ENCODE measurements around the gene CYYR1. TPM values are rescaled to one million over a fixed set of nuclear protein-coding genes. Genes with fewer than 3 reads are reported as not detected.
"Not testable (repeated sequence)": the region's sequence is repeated elsewhere in the genome, so short reads cannot be mapped to it uniquely, and the experiment has no call there.

Gene CYYR1
- polyA plus RNA-seq, 1 donor, result 16.7 TPM

DNA sequence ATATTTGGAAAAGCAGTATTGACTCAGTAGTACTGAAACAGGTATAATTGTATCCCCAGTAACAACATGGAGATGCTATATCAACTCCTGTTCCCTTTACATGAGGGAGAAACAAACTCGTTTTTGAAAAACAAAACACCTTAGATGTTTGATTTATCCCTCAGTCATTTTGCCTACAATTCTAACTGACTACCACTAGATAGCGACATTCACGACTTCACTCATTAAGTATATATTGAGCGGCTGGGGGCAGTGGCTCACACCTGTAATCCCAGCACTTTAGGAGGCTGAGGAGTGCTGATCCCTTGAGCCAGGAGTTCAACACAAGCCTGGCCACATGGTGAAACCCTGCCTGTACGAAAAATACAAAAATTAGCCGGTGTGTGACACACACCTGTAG is 83.3 kb downstream of the CYYR1 start:
- DNase-seq, result no peak

- DNase-seq, result no peak
Measured at GRCh38 chr21:26487981-26488480, 85.1 kb downstream of the CYYR1 start.

GRCh38 chr21:26473471-26473870 is 99.6 kb downstream of the CYYR1 start:
- DNase-seq, result no peak

DNA sequence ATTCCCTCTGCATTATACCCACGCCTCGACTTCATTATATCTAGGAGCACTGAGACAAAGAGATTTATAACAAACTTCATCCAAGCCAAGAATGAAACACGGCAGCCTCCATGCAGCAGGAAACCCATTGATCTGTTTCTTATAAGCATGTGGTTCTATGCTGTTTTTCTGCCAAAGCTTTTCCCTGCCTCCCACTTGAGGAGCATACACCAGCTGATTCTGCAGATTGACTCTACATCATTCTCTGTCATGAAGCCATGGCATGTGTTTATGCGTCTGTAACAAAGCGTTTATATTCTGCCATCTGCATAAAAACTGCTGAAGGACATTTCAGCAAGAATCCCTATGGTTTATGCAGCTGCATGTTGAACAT is 102.0 kb downstream of the CYYR1 start:
- DNase-seq, result peak; percentile 51

DNA sequence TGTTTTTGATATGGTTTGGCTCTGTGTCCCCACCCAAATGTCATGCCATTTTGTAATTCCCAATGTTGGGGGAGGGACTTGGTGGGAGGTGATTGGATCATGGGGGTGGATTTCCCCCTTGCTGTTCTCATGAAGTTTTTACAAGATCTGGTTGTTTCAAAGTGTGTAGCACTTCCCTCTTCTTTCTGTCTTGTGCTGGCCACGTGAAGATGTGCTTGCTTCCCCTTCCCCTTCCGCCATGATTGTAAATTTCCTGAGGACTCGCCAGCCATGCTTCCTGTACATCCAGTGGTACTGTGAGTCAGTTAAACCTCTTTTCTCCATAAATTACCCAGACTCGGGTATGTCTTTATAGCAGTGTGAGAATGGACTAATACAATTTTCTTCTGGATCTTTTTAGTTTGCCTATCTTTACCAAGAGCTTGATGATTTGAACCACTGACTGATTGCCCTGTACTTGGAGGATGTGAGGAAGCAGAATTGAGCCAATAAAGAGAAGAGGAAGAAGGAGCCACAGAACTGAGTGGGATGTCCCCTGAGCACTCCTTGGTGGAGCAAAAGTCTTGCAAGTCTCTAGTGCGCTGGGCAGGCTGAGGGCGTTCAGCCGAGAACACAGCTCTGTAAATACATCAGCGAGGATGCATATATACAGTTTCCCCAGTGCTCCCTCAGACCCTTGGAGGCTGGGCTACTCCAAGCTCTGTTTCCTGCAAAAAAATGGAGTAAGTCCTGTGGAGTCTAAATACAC is 102.6 kb downstream of the CYYR1 start:
- DNase-seq, result no peak

- peak; percentile 70 for DNase-seq
Measured at GRCh38 chr21:26469789-26470188, 103.3 kb downstream of the CYYR1 start.

DNA sequence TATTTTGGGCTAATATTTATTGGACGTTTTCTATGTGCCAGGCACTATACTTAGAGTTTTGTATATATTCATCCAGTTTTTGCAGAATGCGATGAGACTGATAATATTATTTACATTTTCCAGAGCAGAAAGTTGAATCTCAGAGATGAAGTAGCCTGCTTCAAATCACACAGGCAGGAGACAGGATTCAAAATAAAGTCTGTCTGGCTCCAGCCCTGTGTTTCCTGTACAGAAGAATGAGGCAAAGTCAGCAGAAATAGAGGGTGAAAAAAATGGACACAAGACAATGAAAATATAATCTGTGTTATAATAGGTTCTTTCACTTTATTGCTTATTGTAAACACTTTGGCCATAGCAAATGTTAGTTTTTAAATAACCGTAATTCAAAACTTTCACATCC is 107.2 kb downstream of the CYYR1 start:
- DNase-seq, result no peak

DNA sequence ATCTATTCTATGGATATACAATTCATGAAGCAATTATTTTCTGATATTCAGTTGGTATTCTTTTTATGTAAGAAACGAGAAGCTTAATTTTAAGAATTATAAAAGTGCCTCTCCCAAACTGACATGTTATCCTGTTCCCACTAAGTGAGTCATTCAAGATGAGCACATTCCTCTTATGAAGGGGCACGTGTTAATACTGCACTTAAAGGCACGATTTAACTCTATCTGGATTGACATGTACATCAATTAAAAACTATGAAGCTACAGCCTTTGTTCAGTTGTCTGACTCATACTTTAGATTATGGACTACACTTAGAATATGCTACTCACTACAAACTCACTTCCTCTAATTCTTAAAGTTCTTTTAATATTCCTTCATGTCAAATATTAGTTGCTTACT is 111.6 kb downstream of the CYYR1 start:
- DNase-seq, result no peak

DNA sequence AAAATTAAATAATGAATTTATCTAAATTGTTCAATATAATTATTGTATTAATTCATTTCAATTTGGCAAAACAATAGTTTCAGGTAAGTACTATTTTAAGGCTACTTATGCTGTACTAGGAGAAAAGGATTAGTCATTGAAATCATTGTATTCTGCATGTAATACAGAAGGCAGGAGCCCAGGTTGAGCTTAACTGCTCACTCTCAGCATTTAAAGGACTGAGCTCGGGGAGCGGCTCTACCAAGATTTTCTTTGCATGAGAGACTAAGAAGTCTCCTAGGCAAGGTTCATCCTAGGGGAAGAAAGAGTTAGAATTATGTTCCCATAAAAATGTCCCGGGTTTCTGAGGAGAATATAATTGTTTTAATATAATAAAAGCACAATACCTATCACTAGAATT is 112.5 kb downstream of the CYYR1 start:
- DNase-seq, result no peak

GRCh38 chr21:26458854-26459253 is 114.2 kb downstream of the CYYR1 start:
- DNase-seq, result not testable (repeated sequence)

DNA sequence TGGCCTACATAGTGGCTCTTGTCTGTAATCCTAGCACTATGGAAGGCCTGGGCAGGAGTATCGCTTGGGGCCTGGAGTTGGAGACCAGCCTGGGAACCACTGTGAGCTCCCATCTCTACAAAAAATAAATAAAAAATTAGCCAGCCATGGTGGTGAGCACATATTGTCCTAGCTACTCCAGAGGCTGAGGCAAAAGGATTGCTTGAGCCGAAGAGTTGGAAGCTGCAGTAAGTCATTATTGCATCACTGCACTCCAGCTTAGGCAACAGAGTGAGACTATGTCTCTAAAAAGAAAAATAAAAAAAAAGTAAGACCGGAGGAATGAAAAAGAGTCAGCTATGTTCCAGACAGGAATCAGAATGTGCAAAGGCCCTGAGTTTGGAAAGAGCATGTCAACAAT is 115.3 kb downstream of the CYYR1 start:
- no peak for DNase-seq

- DNase-seq, result no peak
Measured at GRCh38 chr21:26453267-26453666, 119.8 kb downstream of the CYYR1 start.

- no peak for DNase-seq
Measured at GRCh38 chr21:26451081-26451740, 121.9 kb downstream of the CYYR1 start.

- DNase-seq, result no peak
Measured at GRCh38 chr21:26449161-26449560, 123.9 kb downstream of the CYYR1 start.

GRCh38 chr21:26448751-26449150 is 124.3 kb downstream of the CYYR1 start:
- no peak for DNase-seq

DNA sequence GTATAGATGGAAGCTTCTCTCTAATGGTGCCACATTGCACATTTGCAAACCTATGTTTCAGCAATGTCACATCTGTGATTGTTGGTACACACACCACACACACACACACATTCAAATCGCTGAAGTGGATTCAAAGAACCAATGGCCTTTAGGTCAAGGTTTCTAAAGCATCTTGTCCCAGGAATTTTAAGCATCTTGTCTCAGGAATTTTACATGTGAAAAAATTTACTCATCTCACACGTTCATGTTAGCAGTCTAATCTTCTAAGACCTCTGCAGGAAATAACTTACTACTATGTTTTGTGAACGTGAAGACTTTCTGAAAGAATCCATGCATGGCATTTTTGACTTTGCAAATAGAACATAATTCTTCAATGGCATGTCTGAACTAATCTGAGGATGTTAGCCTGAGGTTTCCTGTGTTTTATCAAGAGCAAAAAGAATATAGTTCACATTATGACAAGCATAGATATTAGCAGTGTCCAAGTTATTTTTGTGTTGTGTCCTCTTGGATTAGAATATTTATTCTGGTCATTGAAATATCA is 125.1 kb downstream of the CYYR1 start:
- no peak for DNase-seq

DNA sequence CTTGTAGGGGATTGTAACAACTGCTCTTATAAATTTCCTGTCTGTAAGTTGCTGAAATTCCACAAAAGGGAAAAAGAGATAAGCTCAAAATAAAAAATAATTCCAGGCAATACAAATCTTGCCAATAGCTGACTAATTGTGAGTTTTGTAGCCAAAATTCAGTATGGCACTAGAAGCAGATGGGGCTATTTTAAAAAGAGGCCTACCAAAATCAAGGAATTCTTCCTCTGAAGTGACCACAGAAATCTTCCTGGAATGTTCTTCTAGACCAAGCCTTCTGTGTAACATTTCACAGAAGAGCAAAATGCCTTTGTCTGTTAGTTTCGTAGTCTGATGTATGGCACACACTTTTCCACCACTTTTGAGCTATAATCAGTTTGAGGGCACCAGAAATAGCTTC is 127.6 kb downstream of the CYYR1 start:
- no peak for DNase-seq

DNA sequence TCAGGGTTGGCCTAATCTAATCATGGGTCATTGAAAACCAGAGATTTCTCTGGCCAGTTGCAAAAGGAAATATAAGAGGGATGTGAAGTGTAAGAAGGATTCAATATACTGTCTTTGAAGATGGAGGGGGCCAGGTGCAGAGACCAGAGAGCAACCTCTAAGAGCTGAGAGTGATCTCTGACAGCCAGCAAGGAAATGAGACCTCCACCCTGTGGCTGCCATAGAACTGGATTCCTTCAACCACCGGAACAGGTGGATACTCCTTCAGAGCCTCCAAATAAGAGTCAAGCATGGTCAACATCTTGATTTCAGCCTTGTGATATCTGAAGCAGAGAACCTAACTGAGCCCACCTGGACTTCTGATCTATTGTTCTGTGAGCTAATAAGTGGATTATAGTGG is 128.4 kb downstream of the CYYR1 start:
- DNase-seq, result no peak

- DNase-seq, result no peak
Measured at GRCh38 chr21:26443867-26444266, 129.2 kb downstream of the CYYR1 start.

- no peak for DNase-seq
Measured at GRCh38 chr21:26443291-26443690, 129.8 kb downstream of the CYYR1 start.

DNA sequence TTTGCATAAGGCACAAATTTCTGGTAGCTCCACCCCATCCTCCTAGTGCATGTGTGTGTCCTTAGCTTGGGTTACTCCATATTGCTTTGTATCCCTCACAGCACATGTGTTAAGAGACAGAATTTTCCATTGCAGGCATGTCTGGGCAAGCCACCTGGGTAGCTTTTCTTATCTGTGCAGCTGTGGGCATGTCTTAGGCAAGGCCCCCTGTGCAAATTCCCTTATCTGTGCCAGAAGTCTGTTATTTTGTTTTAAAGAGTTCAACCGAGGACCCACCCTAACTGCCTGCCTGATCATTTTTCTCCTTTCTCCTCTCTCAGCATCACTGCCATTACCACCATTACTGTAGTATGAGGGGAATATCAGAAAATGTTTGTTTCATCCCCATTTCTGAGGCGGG is 131.9 kb downstream of the CYYR1 start:
- DNase-seq, result no peak

GRCh38 chr21:26438976-26439375 is 134.1 kb downstream of the CYYR1 start:
- no peak for DNase-seq

DNA sequence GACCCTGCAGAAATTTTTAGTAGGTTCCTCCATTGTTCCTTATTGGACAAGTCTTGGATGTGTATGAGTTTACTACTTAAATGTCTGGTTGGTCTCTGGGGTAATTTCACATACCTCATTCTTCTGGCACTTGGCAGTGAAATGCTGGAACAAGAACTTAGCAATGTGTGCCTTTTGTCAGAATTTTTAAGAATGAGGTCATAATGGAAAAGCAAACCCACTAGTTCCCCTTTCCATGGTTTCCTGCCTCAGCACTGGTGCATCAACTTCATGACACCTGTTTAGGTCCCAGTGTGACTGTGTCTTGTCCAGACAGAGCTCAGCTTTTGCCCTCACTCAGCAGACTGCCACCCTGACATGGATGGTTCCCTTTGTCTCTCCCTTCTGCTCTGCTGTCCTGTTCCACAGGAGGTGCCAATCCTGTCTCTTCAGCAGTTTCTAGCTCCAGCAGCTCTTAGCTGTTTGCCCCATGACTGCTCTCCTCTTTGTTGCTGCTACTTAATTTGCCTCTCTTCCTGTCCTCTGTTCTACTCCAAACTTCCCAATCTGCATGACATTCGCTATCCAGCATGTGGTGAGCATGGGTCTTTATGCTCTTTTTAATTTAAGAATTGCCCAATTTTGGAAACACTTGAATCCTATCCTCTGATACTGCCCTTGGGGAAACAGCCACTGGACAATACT is 135.6 kb downstream of the CYYR1 start:
- no peak for DNase-seq

All from hindlimb muscle (tissue), 1 donor.